ENCODE results near the gene ARHGAP20. TPM values are rescaled to one million over a fixed set of nuclear protein-coding genes. Genes with fewer than 3 reads are reported as not detected.

Gene ARHGAP20
- total RNA-seq, 2 donors from 2014 or later, result 3.7 to 26.8 TPM

- no peaks in the 10 kb centered on the region for H3K36me3 ChIP-seq
- H3K4me1 ChIP-seq (replicated peaks), result no peaks in the 10 kb centered on the region
- H3K27me3 ChIP-seq (replicated peaks; ENCODE audit: insufficient read depth), result no peaks in the 10 kb centered on the region
- H3K4me3 ChIP-seq, result no peak overlapping the region
- no peak overlapping the region for H3K27ac ChIP-seq
- H3K9me3 ChIP-seq, result no peaks in the 10 kb centered on the region
- intact Hi-C loops (cut with DNase I), result no loop called here
- TF ChIP-seq POLR2AphosphoS5 (IDR thresholded peaks at IDR 0.05) (no peak), POLR2A (IDR thresholded peaks at IDR 0.05) (no peak), CTCF (IDR thresholded peaks at IDR 0.05) (no peak)
- DNase-seq (ENCODE audit: low spot score), result no peak
- 36% methylated on average over 3 of the region's 3 CpGs for WGBS
These were observed 8.4 kb upstream of the ARHGAP20 start for GRCh38 chr11:110720431-110721275.

- Histone ChIP-seq H3K36me3 (no peaks in the 10 kb centered on the region), H3K9me3 (no peaks in the 10 kb centered on the region), H3K4me3 (no peak overlapping the region), H3K27ac (no peak overlapping the region), H3K4me1 (replicated peaks) (no peaks in the 10 kb centered on the region), H3K27me3 (replicated peaks; ENCODE audit: insufficient read depth) (no peaks in the 10 kb centered on the region)
- no peak for DNase-seq (ENCODE audit: low spot score)
- TF ChIP-seq POLR2AphosphoS5 (IDR thresholded peaks at IDR 0.05) (no peak), CTCF (IDR thresholded peaks at IDR 0.05) (no peak), POLR2A (IDR thresholded peaks at IDR 0.05) (no peak)
- WGBS, result 97% methylated on average over 2 of the region's 2 CpGs
- intact Hi-C loops (cut with DNase I), result loop anchor here (10.0 kb wide), 1 partner anchor 708 kb away; no protein-coding TSS in a partner anchor
These were observed 4.1 kb upstream of the ARHGAP20 start for GRCh38 chr11:110716361-110716760.

- Histone ChIP-seq H3K27ac (no peak overlapping the region), H3K27me3 (replicated peaks; ENCODE audit: insufficient read depth) (no peaks in the 10 kb centered on the region), H3K9me3 (no peaks in the 10 kb centered on the region), H3K4me1 (replicated peaks) (no peaks in the 10 kb centered on the region), H3K4me3 (no peak overlapping the region), H3K36me3 (no peaks in the 10 kb centered on the region)
- intact Hi-C loops (cut with DNase I), result loop anchor here (10.0 kb wide), 1 partner anchor 709 kb away; no protein-coding TSS in a partner anchor
- TF ChIP-seq POLR2A (IDR thresholded peaks at IDR 0.05), result no peak
- TF ChIP-seq POLR2AphosphoS5 (IDR thresholded peaks at IDR 0.05), result no peak
- TF ChIP-seq CTCF (IDR thresholded peaks at IDR 0.05), result no peak
- DNase-seq (ENCODE audit: low spot score), result no peak
- WGBS, result 75% methylated on average over 1 of the region's 1 CpG
These were observed 3.3 kb upstream of the ARHGAP20 start for GRCh38 chr11:110715541-110715940.

GRCh38 chr11:110713449-110713776, 1.2 kb upstream of the ARHGAP20 start:
- WGBS, result 7% methylated on average over 9 of the region's 9 CpGs
- TF ChIP-seq POLR2A (IDR thresholded peaks at IDR 0.05), result no peak
- no peak for TF ChIP-seq POLR2AphosphoS5 (IDR thresholded peaks at IDR 0.05)
- TF ChIP-seq CTCF (IDR thresholded peaks at IDR 0.05), result no peak
- peak; percentile 27 for DNase-seq (ENCODE audit: low spot score)
- intact Hi-C loops (cut with DNase I), result loop anchor here (2.0 to 10.0 kb wide), 3 partner anchors 209 to 711 kb away; no protein-coding TSS in a partner anchor
- Histone ChIP-seq H3K36me3 (no peaks in the 10 kb centered on the region), H3K4me3 (peak overlapping the region; percentile 49 to 55), H3K4me1 (replicated peaks) (no peaks in the 10 kb centered on the region), H3K9me3 (no peaks in the 10 kb centered on the region), H3K27ac (peak overlapping the region in 1 of 2 donors; percentile 22), H3K27me3 (replicated peaks; ENCODE audit: insufficient read depth) (no peaks in the 10 kb centered on the region)

Data from prostate gland (tissue), 2 donors.